Left lung (tissue), 14 donors: ENCODE results near the gene DCAF5. TPM values are rescaled to one million over a fixed set of nuclear protein-coding genes. Genes with fewer than 3 reads are reported as not detected.

ENCODE experiments used
- ATAC-seq: fragments of 200-7000 bp; cut with Tn5 transposase; one replicate; pipeline ENCODE4 v1.9.1; 2020; ENCODE audit warnings: moderate library complexity
- DNase-seq, 4 donors: peaks; one replicate each; pipeline ENCODE4 v3.0.0-alpha.2; 2013 to 2020
- H3K27ac ChIP-seq, 2 donors: fragments of 200-600 bp; sonication (generic) in 1 of 2; one replicate each; pipeline versions ENCODE4 v1.5.0 to v1.8.0; 2020 to 2021
- H3K27me3 ChIP-seq, 2 donors: fragments of 200-600 bp; sonication (generic) in 1 of 2; one replicate each; pipeline versions ENCODE4 v1.5.0 to v1.8.0; 2020 to 2021
- H3K36me3 ChIP-seq, 2 donors: fragments of 200-600 bp; sonication (generic) in 1 of 2; one replicate each; pipeline versions ENCODE4 v1.5.0 to v1.8.0; 2020 to 2021
- H3K4me1 ChIP-seq, 2 donors: fragments of 200-600 bp; one replicate each; pipeline ENCODE4 v1.8.0; 2021
- H3K4me3 ChIP-seq, 2 donors: fragments of 200-600 bp; sonication (generic) in 1 of 2; one replicate each; pipeline versions ENCODE4 v1.5.0 to v1.8.0; 2020 to 2021; ENCODE audit warnings: mild to moderate bottlenecking in 1 of 2
- H3K9me3 ChIP-seq, 2 donors: fragments of 200-600 bp; sonication (generic) in 1 of 2; one replicate each; pipeline versions ENCODE4 v1.5.0 to v1.8.0; 2020 to 2021
- intact Hi-C, 2 donors: fragments of 100-400 bp; cut with DNase I; formaldehyde crosslinking; loops; one replicate each; pipeline versions ENCODE4 v1.11.2 to v1.14.2; 2022
- long read RNA-seq, 12 donors: library from polyadenylated mRNA in 2 of 12; unstranded in 2 of 12; transcript quantifications; one replicate each; pipeline ENCODE4 v2.0.0 and lab custom pipeline, GENCODE V29; 2019 to 2026
- polyA plus RNA-seq, 6 donors: library from polyadenylated mRNA; unstranded; fragments of 120-200 nt; gene quantifications; one replicate each; pipeline ENCODE4 v1.2.1, GENCODE V29; 2013; ENCODE audit not compliant: insufficient read length in 6 of 6
- total RNA-seq, 2 donors: library from RNA; stranded (reverse); fragmentation: NEBNext Ultra II Directional; extraction: Animal tissue kit (Norgen Biotek cat#: 25700); gene quantifications; one replicate each; pipeline ENCODE4 v1.2.1, GENCODE V29; 2021
- TF ChIP-seq, protein P1 (sequence below), 2 donors: fragments of 200-600 bp; sonication (generic) in 1 of 2; IDR thresholded peaks; one replicate each; pipeline versions ENCODE4 v1.5.0 to v1.8.0; 2021; ENCODE audit warnings: antibody characterized with exemption in 2 of 2
- donor health status: DM: no; HTN: yes; CAD: no.
- donor health status: DM: no; HTN: no; CAD: no.

Gene DCAF5, protein sequence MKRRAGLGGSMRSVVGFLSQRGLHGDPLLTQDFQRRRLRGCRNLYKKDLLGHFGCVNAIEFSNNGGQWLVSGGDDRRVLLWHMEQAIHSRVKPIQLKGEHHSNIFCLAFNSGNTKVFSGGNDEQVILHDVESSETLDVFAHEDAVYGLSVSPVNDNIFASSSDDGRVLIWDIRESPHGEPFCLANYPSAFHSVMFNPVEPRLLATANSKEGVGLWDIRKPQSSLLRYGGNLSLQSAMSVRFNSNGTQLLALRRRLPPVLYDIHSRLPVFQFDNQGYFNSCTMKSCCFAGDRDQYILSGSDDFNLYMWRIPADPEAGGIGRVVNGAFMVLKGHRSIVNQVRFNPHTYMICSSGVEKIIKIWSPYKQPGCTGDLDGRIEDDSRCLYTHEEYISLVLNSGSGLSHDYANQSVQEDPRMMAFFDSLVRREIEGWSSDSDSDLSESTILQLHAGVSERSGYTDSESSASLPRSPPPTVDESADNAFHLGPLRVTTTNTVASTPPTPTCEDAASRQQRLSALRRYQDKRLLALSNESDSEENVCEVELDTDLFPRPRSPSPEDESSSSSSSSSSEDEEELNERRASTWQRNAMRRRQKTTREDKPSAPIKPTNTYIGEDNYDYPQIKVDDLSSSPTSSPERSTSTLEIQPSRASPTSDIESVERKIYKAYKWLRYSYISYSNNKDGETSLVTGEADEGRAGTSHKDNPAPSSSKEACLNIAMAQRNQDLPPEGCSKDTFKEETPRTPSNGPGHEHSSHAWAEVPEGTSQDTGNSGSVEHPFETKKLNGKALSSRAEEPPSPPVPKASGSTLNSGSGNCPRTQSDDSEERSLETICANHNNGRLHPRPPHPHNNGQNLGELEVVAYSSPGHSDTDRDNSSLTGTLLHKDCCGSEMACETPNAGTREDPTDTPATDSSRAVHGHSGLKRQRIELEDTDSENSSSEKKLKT
- total RNA-seq (10 to 100 TPM; 45.9 to 46.9 TPM), polyA plus RNA-seq (10 to 100 TPM; 55.5 to 66.9 (median 59.8) TPM)
- long read RNA-seq, donor 1, full-length matches to known transcripts = 11 of 17 reads
- long read RNA-seq, donor 1, partial matches to known transcripts = 6 of 17 reads
- long read RNA-seq, donor 1, other reads (novel, unspliced or antisense) = 0 of 17 reads
- long read RNA-seq, donor 2, full-length matches to known transcripts = 6 of 6 reads
- long read RNA-seq, donor 2, partial matches to known transcripts = 0 of 6 reads
- long read RNA-seq, donor 2, other reads (novel, unspliced or antisense) = 0 of 6 reads
- long read RNA-seq, donor 3, full-length matches to known transcripts = 5 of 5 reads
- long read RNA-seq, donor 3, partial matches to known transcripts = 0 of 5 reads
- long read RNA-seq, donor 3, other reads (novel, unspliced or antisense) = 0 of 5 reads
- long read RNA-seq, donor 4, full-length matches to known transcripts = 2 of 6 reads
- long read RNA-seq, donor 4, partial matches to known transcripts = 0 of 6 reads
- long read RNA-seq, donor 4, other reads (novel, unspliced or antisense) = 4 of 6 reads
- long read RNA-seq, donor 5, full-length matches to known transcripts = 10 of 21 reads
- long read RNA-seq, donor 5, partial matches to known transcripts = 11 of 21 reads
- long read RNA-seq, donor 5, other reads (novel, unspliced or antisense) = 0 of 21 reads
- long read RNA-seq, donor 6, full-length matches to known transcripts = 4 of 4 reads
- long read RNA-seq, donor 6, partial matches to known transcripts = 0 of 4 reads
- long read RNA-seq, donor 6, other reads (novel, unspliced or antisense) = 0 of 4 reads
- long read RNA-seq, donor 7, full-length matches to known transcripts = 4 of 4 reads
- long read RNA-seq, donor 7, partial matches to known transcripts = 0 of 4 reads
- long read RNA-seq, donor 7, other reads (novel, unspliced or antisense) = 0 of 4 reads
- long read RNA-seq, donor 8, full-length matches to known transcripts = 13 of 30 reads
- long read RNA-seq, donor 8, partial matches to known transcripts = 17 of 30 reads
- long read RNA-seq, donor 8, other reads (novel, unspliced or antisense) = 0 of 30 reads
- long read RNA-seq, donor 9 = 0 reads
- long read RNA-seq, donor 10, full-length matches to known transcripts = 2 of 4 reads
- long read RNA-seq, donor 10, partial matches to known transcripts = 1 of 4 reads
- long read RNA-seq, donor 10, other reads (novel, unspliced or antisense) = 1 of 4 reads
- long read RNA-seq, donor 11, full-length matches to known transcripts = 9 of 9 reads
- long read RNA-seq, donor 11, partial matches to known transcripts = 0 of 9 reads
- long read RNA-seq, donor 11, other reads (novel, unspliced or antisense) = 0 of 9 reads
- long read RNA-seq, donor 12, full-length matches to known transcripts = 7 of 12 reads
- long read RNA-seq, donor 12, partial matches to known transcripts = 5 of 12 reads
- long read RNA-seq, donor 12, other reads (novel, unspliced or antisense) = 0 of 12 reads

DNA sequence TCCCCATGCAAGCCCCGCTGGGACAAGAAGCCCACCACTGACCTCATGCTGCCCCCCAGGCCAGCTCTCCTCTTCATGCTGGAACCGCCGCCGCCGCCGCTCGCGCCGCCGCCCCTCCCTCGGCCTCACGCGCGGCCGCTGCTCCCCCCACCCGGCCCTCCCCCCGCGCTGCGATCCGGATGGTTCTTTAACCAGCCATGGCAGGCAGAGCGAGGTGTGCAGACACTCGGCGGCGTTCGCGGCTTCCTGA is at the start of gene DCAF5:
Gene DCAF5 (minus strand): TSS at position 218 of the 250 bp plus-strand sequence. CDS start 141 bp downstream, at position 77.
- no peaks in the 10 kb centered on the region for H3K9me3 ChIP-seq
- H3K4me1 ChIP-seq = peaks cover 9 to 41% of the 10 kb centered on the region in 2 donors
- intact Hi-C loops = no loop called here
- DNase-seq = no peak
- H3K27ac ChIP-seq = peak within 1 kb of the TSS; percentile 93 to 96
- H3K36me3 ChIP-seq = peaks cover 0 to 9% of the 10 kb centered on the region in 2 donors
- peak within 1 kb of the TSS; percentile 78 to 96 for H3K4me3 ChIP-seq
- H3K27me3 ChIP-seq = no peaks in the 10 kb centered on the region
- TF ChIP-seq, protein P1, sequence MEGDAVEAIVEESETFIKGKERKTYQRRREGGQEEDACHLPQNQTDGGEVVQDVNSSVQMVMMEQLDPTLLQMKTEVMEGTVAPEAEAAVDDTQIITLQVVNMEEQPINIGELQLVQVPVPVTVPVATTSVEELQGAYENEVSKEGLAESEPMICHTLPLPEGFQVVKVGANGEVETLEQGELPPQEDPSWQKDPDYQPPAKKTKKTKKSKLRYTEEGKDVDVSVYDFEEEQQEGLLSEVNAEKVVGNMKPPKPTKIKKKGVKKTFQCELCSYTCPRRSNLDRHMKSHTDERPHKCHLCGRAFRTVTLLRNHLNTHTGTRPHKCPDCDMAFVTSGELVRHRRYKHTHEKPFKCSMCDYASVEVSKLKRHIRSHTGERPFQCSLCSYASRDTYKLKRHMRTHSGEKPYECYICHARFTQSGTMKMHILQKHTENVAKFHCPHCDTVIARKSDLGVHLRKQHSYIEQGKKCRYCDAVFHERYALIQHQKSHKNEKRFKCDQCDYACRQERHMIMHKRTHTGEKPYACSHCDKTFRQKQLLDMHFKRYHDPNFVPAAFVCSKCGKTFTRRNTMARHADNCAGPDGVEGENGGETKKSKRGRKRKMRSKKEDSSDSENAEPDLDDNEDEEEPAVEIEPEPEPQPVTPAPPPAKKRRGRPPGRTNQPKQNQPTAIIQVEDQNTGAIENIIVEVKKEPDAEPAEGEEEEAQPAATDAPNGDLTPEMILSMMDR (IDR thresholded peaks at IDR 0.05) = no peak
- ATAC-seq = no peak

DNA sequence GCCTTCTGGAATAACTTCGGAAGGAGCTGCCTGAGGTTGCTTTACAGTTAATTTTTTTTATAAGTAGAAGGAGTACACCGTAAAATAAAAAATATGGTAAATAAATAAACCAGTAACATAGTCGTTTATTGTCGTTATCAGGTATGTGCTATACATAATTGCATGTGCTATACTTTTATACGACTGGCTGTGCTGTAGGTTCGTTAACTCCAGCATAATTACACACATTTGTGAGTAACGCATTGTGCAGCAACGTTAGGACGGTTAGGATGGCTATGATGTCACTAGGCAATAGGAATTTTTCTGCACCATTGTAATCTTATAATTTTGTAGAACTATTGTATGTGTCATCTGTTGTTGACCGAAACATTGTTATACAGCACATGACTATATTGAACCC is 46.9 kb upstream of the DCAF5 start:
- TF ChIP-seq, protein P1 (IDR thresholded peaks at IDR 0.05) = no peak
- Histone ChIP-seq H3K27ac (no peak overlapping the region), H3K9me3 (no peaks in the 10 kb centered on the region), H3K4me1 (no peaks in the 10 kb centered on the region), H3K4me3 (no peak overlapping the region), H3K36me3 (no peaks in the 10 kb centered on the region), H3K27me3 (no peaks in the 10 kb centered on the region)
- intact Hi-C loops = no loop called here
- no peak for DNase-seq
- ATAC-seq = no peak

DNA sequence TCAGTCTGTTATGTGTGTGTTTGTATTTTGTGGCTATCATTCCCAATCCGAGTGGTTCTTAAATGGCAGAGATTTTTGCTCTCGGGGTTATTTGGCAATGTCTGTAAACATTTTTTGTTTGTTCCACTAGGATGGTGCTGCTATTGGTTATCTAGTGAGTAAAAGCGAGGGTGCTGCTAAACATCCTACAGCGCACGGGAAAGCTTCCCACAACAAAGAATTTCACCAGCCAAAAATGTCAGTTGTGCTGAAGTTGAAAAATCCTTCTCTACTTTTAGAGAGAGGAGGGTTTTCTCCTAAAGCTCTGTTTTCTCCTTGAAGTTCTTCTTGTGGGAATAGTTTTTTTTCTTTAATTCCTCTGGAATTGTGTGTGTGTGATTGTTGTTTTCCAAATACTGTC is 40.8 kb upstream of the DCAF5 start:
- intact Hi-C loops = no loop called here
- DNase-seq (no peak), ATAC-seq (no peak)
- H3K4me3 ChIP-seq = no peak overlapping the region
- H3K27ac ChIP-seq = no peak overlapping the region
- H3K9me3 ChIP-seq = no peaks in the 10 kb centered on the region
- peaks cover 6 to 9% of the 10 kb centered on the region in 2 donors for H3K4me1 ChIP-seq
- no peaks in the 10 kb centered on the region for H3K36me3 ChIP-seq
- TF ChIP-seq, protein P1 (IDR thresholded peaks at IDR 0.05) = no peak
- no peaks in the 10 kb centered on the region for H3K27me3 ChIP-seq
